HG02970 (cell line): Measurements from ENCODE around the gene KLHDC4.

ENCODE experiments used
- ATAC-seq: cut with Tn5 transposase; IDR thresholded peaks from one replicate; pipeline ENCODE4 v1.9.1; 2021; ENCODE audit warnings: mild to moderate bottlenecking, moderate library complexity, moderate number of reproducible peaks; ENCODE audit not compliant: unreplicated experiment, low FRiP score

KLHDC4 gene

DNA sequence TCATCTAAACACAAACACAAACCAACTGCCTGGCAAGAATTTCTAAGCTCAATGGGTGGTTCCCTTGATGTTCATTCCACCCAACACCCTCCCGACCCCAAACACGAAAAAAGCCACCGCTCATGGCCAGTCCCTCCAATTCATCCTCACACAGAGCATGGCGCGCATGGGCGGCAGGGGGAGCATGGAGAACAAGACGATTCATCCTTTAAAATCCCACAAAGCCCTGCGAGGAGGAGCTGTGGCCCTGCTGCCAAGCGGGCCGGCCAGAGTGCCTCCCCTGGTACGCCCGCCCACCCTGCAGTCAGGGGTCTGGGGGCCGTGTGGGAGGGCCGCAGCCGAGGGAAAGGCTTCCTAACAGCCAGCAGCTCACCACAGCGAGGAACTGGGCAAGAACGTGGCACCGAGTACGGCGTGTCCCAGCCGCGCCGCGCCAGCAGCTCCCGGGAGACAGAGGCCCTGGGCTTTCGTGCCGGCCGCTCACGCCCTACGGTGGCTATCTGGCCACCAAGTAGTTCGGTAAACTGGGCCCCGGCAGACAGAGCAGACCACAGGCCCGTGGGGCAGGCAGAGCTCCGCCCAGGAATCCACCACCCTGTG lies 60.9 kb downstream of the KLHDC4 start:
- no peak for ATAC-seq

DNA sequence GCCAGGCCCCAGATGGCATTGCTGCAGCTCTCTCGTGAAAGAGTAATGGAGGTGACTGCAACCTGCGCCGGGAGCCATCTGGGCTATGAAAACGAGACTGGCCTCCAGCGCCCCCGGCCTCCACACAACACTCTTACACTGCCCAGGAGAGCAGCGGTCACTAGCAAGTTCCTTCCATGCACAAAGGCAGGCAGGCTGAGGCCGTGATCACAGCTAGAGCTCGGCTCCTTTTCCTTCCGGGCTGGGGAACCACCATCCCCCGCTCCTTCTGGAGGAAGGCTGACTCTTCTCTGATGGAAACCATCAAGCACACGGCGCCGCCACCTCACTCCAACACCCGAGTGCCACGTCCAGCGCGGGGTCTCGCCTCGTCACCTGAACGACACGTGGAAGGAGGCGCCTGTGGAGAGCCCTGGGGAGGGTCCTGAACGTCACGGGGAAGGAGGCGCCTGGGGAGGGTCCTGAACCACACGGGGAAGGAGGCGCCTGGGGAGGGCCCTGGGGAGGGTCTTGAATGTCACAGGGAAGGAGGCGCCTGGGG lies 61.9 kb downstream of the KLHDC4 start:
- ATAC-seq: no peak

DNA sequence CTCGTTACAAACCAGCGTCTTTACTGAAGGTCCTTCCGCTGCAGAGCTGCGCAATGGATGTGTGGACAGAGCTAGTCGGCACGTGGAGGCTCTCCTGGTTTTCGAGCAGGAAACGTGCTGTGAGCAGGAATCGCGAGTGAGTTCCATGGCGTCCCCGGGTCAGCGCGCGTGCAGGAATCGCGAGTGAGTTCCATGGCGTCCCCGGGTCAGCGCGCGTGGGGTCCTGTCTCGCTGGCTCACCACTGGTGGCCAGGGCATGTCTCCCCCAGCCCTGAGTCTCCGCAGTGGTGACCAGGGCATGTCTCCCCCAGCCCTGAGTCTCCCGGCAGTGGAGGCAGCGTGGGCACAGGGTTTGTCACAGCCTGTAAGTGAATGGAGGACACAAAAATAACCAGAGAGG lies 62.7 kb downstream of the KLHDC4 start:
- no peak for ATAC-seq

DNA sequence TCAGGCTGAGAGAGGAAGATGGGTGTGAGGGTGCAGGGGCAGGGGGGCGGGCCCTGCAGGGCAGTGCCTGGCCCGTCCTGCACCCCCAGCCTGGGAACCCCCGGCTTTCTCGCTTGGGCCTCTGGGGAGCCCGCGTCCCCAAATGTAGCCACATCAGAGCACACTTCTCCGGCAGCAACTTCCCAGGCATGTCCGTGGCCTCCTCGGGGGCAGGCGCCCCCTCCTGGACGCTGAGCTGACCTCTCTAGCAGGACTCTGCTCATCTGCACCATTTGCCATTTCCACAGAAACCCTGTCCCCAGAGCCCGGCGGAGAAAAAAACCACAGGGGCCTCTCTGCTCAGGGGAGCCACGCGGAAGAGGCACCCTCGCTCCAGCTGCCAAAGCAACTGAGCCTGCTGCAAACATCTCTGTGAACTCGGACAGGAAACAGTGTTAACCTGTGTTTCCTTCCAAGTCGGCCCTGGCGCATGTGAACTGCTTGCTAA lies 63.4 kb downstream of the KLHDC4 start:
- no peak for ATAC-seq

DNA sequence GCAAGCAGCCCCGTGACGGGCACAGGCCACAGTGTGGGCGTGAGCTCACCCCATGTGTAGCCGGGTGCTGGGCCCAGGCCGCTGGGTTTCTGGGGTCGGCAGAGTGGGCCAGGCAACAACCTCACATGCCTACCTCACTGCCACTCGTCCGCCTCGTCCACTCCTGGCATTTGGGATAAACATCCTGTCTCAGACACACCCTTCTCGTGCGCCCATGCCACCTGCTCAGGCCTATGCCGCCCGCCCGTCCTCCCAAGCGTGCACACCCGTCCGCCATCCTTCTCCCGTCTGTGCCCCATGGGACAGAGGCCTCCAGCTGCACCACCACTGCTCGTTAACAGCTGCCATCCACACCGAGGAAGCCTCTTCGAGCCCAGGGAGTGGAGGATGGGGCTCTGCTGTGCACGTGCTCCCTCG lies 64.3 kb downstream of the KLHDC4 start:
- ATAC-seq: no peak

DNA sequence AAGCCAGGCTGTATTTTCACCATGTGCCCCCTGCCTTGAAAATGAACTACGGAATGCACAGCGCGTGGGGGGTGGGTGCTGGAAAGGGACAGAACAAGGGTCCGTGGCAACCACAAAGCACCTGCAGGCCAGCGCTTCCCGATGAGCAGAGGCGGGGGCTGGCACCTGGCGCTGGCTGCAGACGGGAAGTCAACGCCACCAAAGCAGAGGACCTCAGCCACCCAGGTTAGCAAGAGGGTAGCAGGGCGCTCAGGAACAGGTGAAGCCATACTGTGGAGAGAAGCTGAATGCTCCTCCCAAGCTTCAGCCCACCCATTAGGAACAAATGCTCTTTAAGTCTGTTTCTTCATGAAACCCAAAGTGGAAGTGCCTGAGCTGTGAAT lies 64.7 kb downstream of the KLHDC4 start:
- no peak for ATAC-seq

DNA sequence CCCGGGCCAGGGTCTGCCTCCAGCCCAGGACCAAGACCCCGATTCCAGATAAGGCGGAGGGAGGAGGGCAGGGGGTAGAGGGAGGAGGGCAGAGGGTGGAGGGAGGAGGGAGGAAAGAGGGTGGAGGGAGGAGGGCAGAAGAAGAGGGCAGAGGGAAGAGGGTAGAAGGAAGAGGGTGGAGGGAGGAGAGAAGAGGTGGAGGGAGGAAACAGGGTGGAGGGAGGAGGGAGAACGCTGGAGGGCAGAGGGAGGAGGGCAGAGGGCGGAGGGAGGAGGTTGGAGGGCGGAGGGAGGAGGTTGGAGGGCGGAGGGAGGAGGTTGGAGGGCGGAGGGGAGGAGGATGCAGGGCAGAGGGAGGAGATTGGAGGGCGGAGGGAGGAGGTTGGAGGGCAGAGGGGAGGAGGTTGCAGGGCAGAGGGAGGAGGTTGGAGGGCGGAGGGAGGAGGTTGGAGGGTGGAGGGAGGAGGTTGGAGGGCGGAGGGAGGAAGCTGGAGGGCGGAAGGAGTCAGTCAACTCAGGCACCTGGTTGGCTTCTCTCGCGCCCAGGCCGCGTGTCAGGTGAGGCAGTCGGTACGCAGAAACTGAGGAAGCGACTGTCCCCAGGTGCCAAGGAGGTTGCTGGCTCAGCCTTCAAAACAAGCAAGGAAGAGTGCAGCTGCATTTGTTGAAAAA lies 65.2 kb downstream of the KLHDC4 start:
- no peak for ATAC-seq

DNA sequence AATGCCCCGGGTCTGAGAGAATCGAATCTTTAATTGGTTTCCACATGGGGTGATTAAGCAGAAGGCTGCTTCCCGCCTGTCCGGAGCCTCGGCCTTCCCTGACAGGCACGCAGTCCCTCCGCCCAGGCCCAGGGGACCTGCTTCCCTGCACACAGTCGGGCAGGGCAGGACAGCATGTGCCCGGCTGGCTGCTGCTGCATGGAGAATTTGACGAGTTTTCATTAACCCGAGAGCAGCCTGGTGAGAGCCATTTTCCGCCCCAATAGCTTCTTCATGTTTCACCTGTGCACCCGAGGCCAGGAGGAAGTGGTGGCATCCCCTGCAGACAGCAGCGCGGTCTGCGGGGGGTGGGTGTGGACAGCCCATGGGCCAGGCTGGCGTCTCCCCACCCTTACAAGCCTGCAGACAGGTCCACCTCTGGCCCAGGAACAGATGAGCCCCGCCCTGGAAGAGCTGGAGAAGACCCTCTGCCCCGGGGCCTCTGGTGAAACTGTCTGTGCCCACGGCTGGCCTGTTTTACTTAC lies 67.0 kb downstream of the KLHDC4 start:
- ATAC-seq: no peak

DNA sequence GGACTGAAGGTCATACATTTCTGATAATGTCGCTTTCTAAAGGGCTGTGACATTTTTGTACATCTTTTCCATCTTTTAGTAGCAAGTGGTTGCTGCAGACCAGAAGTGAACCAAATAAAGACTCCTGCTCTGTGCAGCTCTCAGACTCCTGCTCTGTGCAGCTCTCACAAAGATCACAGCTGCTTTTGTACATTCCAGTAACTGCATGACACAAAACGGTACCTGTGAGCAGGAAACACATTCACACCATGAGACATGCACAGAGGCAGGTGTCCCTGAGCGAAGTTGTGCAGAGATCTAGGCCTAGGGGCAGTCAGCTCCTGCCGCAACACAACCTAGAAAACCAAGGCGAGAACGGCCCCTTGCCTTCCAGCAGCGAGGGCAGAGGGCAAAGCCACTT lies 67.5 kb downstream of the KLHDC4 start:
- ATAC-seq: no peak

DNA sequence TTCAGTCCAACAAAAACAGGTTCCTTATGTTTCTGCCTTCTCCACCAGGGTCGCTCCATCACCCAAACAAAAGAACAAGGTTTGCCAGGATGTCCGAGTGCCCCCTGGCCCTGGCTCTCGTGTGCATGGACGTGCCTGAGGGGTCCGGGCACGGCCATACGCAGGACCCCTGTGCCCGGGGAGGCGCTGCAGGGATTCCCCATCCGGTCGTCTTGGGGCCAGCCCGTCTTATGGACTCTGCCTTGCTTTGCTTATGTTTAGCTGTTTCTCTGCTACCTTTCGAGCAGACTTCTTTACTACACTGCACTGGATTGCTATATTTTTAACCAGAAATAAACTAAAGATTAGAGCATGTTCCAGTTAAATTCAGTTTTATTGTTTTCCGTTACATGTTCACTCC lies 68.0 kb downstream of the KLHDC4 start:
- no peak for ATAC-seq

DNA sequence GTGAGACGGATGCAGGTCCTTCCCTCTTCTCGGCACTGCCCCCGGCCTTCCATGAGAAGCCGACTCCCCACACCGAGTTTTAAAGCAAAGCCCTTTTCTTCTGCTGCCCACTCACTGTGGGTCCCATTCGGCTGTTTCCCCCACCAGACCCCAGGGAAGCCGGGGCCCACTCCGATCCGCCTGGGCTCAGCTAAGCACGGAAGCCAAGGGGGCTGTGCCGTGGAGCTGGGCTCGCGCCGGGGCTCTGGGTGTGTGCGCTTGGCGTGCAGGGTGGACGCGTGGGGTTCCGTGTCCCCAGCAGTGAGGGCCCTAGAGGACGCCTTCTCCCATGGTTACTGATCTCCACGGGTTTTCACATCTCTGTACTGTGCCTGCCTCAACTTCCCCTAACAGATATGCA lies 68.5 kb downstream of the KLHDC4 start:
- ATAC-seq: no peak

DNA sequence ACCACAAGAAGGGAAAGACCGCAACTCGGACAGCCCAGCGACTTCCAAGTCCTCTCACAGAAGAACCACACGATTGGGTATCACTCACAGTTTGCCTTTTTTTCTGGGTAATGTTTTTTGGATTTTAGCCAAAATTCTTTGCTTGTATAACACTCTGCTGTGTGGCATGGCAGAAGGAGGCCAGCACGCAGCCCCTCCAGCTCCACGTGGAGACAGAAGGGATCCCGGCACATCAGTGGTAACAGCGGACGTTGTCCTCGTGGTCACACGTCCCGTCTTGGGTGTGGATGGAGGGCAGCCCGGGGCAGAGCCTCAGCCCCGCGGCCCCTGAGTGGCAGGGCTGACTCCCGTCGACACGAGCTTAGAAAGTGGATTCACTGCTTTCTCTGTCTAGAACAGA lies 69.1 kb downstream of the KLHDC4 start:
- ATAC-seq: no peak

DNA sequence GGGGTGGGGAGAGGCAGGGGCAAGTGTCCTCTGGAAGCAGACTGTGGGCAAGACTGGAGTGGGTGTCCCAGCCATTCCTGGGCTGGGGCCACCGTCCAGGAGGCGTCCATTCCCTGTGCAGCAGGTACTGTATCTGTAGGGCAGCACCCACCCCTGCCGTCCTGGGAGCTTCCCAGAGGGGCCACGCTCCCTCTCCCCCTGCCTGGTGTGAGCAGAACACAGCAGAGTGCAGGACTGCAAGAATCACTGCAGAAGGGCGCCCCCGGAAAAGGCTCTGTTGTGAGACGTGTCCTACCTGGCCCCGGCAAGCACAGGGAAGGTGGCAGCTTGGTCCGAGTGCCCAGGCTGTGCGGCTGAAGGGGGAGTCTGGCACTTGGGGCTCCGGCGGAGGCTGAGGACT lies 70.3 kb downstream of the KLHDC4 start:
- ATAC-seq: no peak

DNA sequence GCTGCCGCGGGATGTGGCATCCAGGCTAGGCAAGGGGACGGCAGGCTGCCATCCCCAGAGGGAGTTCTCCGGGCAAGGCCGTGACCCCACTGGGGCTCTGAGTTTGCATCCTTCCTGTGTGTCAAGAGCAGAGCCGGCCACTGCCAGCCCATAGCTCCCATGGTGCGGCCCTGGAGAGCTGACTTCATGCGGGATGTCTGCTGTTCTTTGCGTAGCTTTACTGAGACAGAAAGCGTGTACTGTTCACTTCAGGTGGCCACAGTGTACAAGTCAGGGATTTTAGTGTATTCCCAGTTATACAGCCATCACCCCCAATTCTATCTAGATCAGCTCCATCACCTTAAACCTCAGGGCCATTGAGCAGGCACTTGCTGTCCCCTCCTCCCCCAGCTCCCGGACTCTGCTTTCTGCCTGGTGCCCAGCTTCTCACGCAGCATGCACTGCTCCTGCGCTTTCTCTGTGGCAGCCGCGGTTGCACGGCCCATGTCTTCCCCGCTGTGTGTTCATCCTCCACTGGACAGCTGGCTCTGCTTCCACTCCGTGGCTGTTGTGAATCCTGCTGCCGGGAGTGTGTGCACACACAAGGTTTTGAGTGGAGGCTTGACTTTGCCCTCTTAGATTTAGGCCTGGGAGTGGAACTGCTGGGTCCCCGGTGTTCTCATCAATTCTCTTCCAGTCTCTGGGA lies 71.2 kb downstream of the KLHDC4 start:
- no peak for ATAC-seq

DNA sequence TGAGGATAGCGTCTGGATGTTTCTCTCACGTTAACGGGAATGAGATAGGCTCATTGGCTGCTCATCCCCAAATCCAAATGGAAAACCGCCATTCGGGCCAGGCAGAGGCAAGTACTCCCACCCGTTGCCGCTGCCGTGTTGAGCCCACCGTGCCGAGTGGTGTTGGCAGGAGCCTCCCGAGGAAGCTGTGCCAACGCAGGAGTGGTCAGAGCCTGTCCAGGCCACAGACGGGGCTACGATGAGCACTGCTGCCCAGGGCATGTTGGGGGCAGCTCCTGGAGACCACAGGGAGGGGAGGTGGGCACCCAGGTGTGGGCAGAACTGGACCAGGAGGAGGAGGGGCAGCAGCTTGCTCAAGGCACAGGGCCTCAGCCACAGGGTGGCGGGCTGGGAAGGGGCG lies 72.0 kb downstream of the KLHDC4 start:
- no peak for ATAC-seq

DNA sequence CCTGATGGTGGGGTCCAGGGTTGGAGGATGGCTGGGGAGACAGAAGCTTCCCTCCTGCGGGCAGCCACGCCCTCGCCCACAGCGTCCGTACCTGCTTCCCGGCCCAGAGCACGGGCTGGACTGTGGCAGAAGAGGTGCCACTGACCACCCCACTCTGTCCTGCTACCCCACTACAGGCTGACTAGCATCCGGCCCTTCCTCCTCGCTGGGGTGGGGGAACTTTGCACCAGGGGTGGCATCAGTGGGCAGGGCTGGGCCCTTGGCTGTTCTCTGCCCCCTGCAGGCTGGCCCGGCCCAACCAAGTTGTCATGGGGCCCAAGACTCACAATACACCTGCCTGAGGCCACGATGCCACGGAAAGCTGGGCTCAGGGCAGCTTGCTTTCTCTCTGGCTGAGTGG lies 73.0 kb downstream of the KLHDC4 start:
- no peak for ATAC-seq

DNA sequence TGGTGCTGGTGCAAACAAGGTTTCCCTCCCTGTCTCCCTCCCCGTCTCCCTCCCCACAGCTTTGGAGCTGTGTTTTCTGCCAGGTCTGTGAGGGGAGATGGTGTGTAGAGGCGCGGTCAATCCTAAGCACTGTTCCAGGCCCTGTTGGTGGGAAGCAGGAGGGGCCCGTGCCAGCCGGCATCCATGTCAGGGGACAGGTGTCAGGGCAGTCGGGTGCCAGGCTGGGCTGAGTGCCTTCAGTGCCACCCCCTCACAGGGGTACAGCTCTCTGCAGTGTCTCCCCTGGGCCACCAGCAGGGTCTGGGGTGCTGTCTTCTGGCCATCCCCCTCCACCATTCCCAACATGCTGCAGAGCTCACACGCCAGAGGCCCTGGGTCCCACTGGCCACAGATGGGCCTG lies 73.6 kb downstream of the KLHDC4 start:
- no peak for ATAC-seq

DNA sequence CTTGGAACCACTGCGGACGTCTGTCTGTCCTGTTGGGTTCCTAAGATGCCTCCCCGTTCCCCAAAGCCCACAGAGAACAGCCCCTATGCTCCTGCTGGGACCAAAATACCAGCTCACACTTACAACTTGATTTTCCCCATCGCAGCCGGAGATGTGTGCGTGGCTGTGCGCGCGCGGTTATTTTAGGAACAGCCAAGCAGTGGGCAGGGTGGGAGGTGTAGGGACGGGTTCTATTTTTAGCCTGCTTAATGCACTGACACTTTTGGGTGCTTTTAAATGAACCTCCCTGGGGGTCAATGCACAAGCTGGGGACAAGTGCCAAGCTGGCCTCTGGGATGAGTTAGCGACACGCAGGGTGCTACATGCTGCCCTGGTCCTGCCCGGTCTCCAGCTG lies 74.1 kb downstream of the KLHDC4 start:
- ATAC-seq: no peak

DNA sequence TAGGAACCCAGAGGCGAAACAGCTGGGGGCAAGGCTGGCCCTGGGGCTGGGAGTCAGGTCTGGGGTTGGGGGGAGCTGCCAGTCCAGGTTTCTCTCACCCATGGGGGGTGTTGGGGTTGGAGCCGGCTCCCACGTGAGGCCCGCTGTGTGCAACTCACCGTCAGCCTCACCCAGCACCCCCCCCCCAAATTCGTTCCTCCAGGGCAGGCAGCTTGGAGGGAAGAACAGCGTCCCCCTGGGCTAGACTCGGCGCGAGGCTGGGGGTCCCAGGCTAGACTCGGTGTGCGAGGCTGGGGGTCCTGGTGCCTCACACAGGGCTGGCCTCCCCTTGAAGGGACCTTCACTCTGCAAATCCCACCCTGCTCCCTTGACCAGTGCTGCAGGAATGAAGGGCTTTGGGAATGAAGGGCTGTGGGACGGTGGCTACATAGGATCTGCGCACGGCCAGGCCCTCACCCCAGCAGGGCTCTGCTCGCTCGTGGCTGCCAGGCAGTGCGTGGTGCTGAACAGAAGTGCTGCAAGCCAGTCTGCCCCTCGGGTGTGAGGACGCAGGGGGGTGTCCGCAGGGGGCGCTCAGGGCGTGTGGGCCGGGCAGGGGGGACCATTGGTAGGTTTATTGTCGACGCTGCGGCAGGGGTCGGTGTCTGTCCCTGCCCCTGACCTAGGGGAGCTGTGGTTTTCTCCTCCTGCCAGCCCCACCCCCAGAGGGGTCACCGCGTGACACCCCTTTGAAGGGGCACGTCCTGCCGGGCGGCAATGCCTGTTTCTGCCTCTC lies 74.7 kb downstream of the KLHDC4 start:
- no peak for ATAC-seq

DNA sequence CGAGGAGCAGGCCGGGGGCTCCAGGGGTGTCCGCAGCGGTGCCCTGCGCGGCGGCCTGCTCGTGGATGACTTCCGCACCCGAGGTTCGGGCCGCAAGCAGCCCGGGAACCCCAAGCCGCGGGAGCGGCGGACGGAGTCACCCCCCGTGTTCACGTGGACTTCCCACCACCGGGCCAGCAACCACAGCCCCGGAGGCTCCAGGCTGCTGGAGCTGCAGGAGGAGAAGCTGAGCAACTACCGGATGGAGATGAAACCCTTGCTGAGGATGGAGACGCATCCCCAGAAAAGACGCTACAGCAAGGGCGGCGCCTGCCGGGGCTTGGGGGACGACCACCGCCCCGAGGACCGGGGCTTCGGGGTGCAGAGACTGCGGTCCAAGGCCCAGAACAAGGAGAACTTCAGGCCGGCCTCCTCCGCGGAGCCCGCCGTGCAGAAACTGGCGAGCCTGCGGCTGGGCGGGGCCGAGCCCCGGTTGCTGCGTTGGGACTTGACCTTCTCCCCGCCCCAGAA lies 75.8 kb downstream of the KLHDC4 start:
- no peak for ATAC-seq
